ENCODE results near the gene TMEM106C. TPM values are rescaled to one million over a fixed set of nuclear protein-coding genes. Genes with fewer than 3 reads are reported as not detected.

The TMEM106C gene
- total and polyA plus RNA-seq, 2 of the 4 experiments (the other 2 are of a cell fraction), result 72.1 to 74.6 TPM

DNA sequence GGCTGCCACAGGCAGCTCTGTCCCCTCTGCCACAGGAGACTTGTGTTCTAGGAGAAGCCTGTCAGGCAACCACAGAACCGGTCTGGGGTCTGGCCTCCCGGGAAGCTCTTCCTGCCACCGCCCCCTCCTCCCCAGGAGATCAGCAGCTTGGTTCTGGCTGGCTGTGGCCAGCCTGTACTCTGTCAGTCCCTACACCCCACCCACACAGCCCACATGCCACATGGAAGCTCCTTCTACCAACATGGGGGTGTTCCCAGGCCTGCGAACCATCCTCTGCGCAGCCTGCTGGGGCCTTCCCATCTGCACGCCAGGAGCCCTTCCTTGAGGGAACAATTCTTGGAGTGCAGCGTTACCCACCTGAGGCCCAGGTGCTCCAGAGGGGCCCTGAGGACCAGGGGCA lies 16.8 kb downstream of the TMEM106C start:
- no peak overlapping the region for H3K18ac ChIP-seq (ENCODE audit: low read depth, low read length)
- dilution Hi-C loops (cut with HindIII; ENCODE audit: low sequenced_read_pairs, unreplicated experiment) (no loop called here), intact Hi-C loops (cut with micrococcal nuclease) (no loop called here), in situ Hi-C loops (cut with MboI; ENCODE audit: low sequenced_read_pairs) (no loop called here)
- no peak overlapping the region for H4K8ac ChIP-seq (ENCODE audit: low read depth in 2 of 2, low read length in 2 of 2)
- no peak overlapping the region for H2BK15ac ChIP-seq (ENCODE audit: low read depth, low read length)
- ATAC-seq (ENCODE audit: low read depth) (no peak), DNase-seq (no peak)
- no peak overlapping the region for H3K56ac ChIP-seq (ENCODE audit: extremely low read depth, insufficient read depth, low read length)
- H3K79me1 ChIP-seq (ENCODE audit: low read depth in 1 of 2, low read length in 2 of 2), result no peaks in the 10 kb centered on the region
- H3K9me3 ChIP-seq (ENCODE audit: control insufficient read depth, insufficient read depth, low read length), result no peaks in the 10 kb centered on the region
- 83% methylated on average over 2 of the region's 7 CpGs; no CpG with 5 or more reads in 1 of the 2 experiments for WGBS, 2 experiments (ENCODE audit: extremely low coverage in 2 of 2, insufficient read length in 1 of 2)
- no peak overlapping the region for H4K91ac ChIP-seq (ENCODE audit: insufficient read depth, low read depth, low read length)
- H3K4ac ChIP-seq (ENCODE audit: low read depth, low read length), result no peak overlapping the region
- no peak overlapping the region for H4K5ac ChIP-seq (ENCODE audit: low read depth, low read length)
- H3K14ac ChIP-seq (replicated peaks; ENCODE audit: low read depth, low read length), result no peak overlapping the region
- no peaks in the 10 kb centered on the region for H3K36me3 ChIP-seq (ENCODE audit: control insufficient read depth, insufficient read depth, low read length)
- no peak overlapping the region for H3K27ac ChIP-seq (ENCODE audit: insufficient read depth, low read length)
- no peak overlapping the region for H2BK120ac ChIP-seq (ENCODE audit: low read depth, low read length)
- H3K23ac ChIP-seq (ENCODE audit: low read depth, low read length), result no peak overlapping the region
- H3K4me3 ChIP-seq (ENCODE audit: insufficient read depth, low read depth, low read length), result no peak overlapping the region
- H2BK5ac ChIP-seq (ENCODE audit: low read depth, low read length, poor library complexity, severe bottlenecking), result no peak overlapping the region
- H3K9ac ChIP-seq (ENCODE audit: low read depth, low read length), result no peak overlapping the region
- POLR2A ChIA-PET (ENCODE audit: unreplicated experiment), result interaction anchor here (0.6 kb wide), 1 partner anchor 86 kb away, joined by 7 read pairs; no protein-coding TSS in a partner anchor
- no peaks in the 10 kb centered on the region for H3K9me1 ChIP-seq (ENCODE audit: insufficient read depth, low read length)
- CTCF ChIA-PET, result interaction anchor here (0.8 kb wide), 1 partner anchor 9 kb away, joined by 3 read pairs; no protein-coding TSS in a partner anchor
- H2AFZ ChIP-seq (replicated peaks; ENCODE audit: low read length, poor library complexity), result no peak overlapping the region
- peaks cover 49% of the 10 kb centered on the region for H3K27me3 ChIP-seq (ENCODE audit: control insufficient read depth, insufficient read depth, low read length)
- H2BK20ac ChIP-seq (ENCODE audit: low read depth, low read length), result no peak overlapping the region
- no peaks in the 10 kb centered on the region for H3K4me1 ChIP-seq (ENCODE audit: control insufficient read depth, insufficient read depth, low read length)
- TF ChIP-seq BHLHE40 (IDR thresholded peaks at IDR 0.05; ENCODE audit: low read depth, low read length) (no peak), NFE2L2 (IDR thresholded peaks at IDR 0.05; ENCODE audit: low read depth, low read length) (no peak)
- H2AK9ac ChIP-seq (replicated peaks; ENCODE audit: low read depth, low read length, poor library complexity), result no peak overlapping the region
- BruUV-seq (replicated peaks), result no TSS peak
- H2AK5ac ChIP-seq (ENCODE audit: low read depth, low read length), result no peak overlapping the region
- no peaks in the 10 kb centered on the region for H4K20me1 ChIP-seq (ENCODE audit: insufficient read depth, low read length)
- H3K4me2 ChIP-seq (ENCODE audit: low read depth, low read length), result no peak overlapping the region

Data from IMR-90 (cell line).